ENCODE data around the gene ZCWPW1.

DNA sequence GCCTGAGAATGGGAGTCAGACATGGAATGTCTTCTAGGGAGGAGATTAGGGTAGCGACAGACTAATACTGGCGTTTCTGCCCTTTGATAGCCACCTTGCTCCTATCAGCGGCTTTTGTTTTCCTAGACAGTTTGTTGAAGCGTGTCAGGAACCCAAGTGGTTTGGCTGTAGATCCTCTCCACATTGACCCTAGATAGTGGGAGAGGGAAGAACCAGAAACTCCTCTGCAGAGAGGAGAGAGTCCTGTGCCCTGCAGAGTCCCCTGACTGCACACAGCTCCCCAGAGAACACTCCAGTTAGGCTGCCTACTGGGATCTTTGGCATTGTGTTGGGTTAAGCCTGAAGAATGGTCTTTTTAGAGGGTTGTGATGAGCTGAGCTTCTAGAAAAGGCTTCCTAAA, 3.5 kb upstream of the ZCWPW1 start:
- TF ChIP-seq EP300 (IDR thresholded peaks at IDR 0.05) = no peak
- TF ChIP-seq, protein P1, sequence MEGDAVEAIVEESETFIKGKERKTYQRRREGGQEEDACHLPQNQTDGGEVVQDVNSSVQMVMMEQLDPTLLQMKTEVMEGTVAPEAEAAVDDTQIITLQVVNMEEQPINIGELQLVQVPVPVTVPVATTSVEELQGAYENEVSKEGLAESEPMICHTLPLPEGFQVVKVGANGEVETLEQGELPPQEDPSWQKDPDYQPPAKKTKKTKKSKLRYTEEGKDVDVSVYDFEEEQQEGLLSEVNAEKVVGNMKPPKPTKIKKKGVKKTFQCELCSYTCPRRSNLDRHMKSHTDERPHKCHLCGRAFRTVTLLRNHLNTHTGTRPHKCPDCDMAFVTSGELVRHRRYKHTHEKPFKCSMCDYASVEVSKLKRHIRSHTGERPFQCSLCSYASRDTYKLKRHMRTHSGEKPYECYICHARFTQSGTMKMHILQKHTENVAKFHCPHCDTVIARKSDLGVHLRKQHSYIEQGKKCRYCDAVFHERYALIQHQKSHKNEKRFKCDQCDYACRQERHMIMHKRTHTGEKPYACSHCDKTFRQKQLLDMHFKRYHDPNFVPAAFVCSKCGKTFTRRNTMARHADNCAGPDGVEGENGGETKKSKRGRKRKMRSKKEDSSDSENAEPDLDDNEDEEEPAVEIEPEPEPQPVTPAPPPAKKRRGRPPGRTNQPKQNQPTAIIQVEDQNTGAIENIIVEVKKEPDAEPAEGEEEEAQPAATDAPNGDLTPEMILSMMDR (IDR thresholded peaks at IDR 0.05) = no peak
- no peak for TF ChIP-seq POLR2AphosphoS5 (IDR thresholded peaks at IDR 0.05)
- no peak for TF ChIP-seq POLR2A (IDR thresholded peaks at IDR 0.05)
